H9 (cell line): ENCODE results near the gene UPF1. TPM values are rescaled to one million over a fixed set of nuclear protein-coding genes. Genes with fewer than 3 reads are reported as not detected.

ENCODE experiments used
- DNase-seq: peaks from one replicate; pipeline ENCODE4 v3.0.0-alpha.2; 2017
- H2AFZ ChIP-seq: one replicate; pipeline ENCODE4 v1.6.1; 2013; ENCODE audit warnings: mild to moderate bottlenecking, low read length, control low read depth, moderate library complexity
- H2AK5ac ChIP-seq: 2 replicates; pipeline ENCODE4 v1.6.1; 2013; ENCODE audit warnings: low read length, control low read depth, mixed read lengths; ENCODE audit not compliant: insufficient read length
- H2BK120ac ChIP-seq: one replicate; pipeline ENCODE4 v1.6.1; 2013; ENCODE audit warnings: low read depth, mild to moderate bottlenecking, low read length, control low read depth, inconsistent platforms; ENCODE audit not compliant: poor library complexity, severe bottlenecking
- H2BK12ac ChIP-seq: 2 replicates; pipeline ENCODE4 v1.6.1; 2013; ENCODE audit warnings: low read length, control low read depth, mixed read lengths, low read depth; ENCODE audit not compliant: insufficient read length
- H2BK15ac ChIP-seq: 2 replicates; pipeline ENCODE4 v1.6.1; 2013; ENCODE audit warnings: low read depth, low read length, control low read depth
- H2BK20ac ChIP-seq: one replicate; pipeline ENCODE4 v1.6.1; 2013; ENCODE audit warnings: low read depth, mild to moderate bottlenecking, low read length, control low read depth, inconsistent platforms; ENCODE audit not compliant: poor library complexity, severe bottlenecking
- H2BK5ac ChIP-seq: 2 replicates; pipeline ENCODE4 v1.6.1; 2013; ENCODE audit warnings: low read length, control low read depth, mixed read lengths; ENCODE audit not compliant: insufficient read length
- H3K14ac ChIP-seq: 2 replicates; pipeline ENCODE4 v1.6.1; 2013; ENCODE audit warnings: low read length, control low read depth; ENCODE audit not compliant: insufficient read depth
- H3K18ac ChIP-seq: 2 replicates; pipeline ENCODE4 v1.6.1; 2013; ENCODE audit warnings: low read depth, mild to moderate bottlenecking, mixed read lengths, low read length, control low read depth; ENCODE audit not compliant: insufficient read length
- H3K23ac ChIP-seq: 2 replicates; pipeline ENCODE4 v1.6.1; 2013; ENCODE audit warnings: low read length, control low read depth, mixed read lengths, low read depth; ENCODE audit not compliant: insufficient read length
- H3K23me2 ChIP-seq: 2 replicates; pipeline ENCODE4 v1.6.1; 2013; ENCODE audit warnings: low read depth, mild to moderate bottlenecking, mixed read lengths, low read length, control low read depth; ENCODE audit not compliant: insufficient read length, poor library complexity, severe bottlenecking
- H3K27ac ChIP-seq: 2 replicates; pipeline ENCODE4 v1.5.1; 2013; ENCODE audit warnings: low read length, control low read depth, mixed read lengths, low read depth; ENCODE audit not compliant: insufficient read length
- H3K27me3 ChIP-seq: 2 replicates; pipeline ENCODE4 v1.6.1; 2013; ENCODE audit warnings: low read length, control low read depth, inconsistent platforms; ENCODE audit not compliant: insufficient read depth
- H3K4ac ChIP-seq: 2 replicates; pipeline ENCODE4 v1.6.1; 2013; ENCODE audit warnings: low read depth, mild to moderate bottlenecking, control low read depth, inconsistent platforms, low read length, moderate library complexity
- H3K4me1 ChIP-seq: 2 replicates; pipeline ENCODE4 v1.6.1; 2013; ENCODE audit warnings: low read length, control low read depth, inconsistent platforms; ENCODE audit not compliant: insufficient read depth
- H3K4me2 ChIP-seq: 2 replicates; pipeline ENCODE4 v1.6.1; 2013; ENCODE audit warnings: low read length, control low read depth, mixed read lengths; ENCODE audit not compliant: insufficient read length, insufficient read depth
- H3K56ac ChIP-seq: 2 replicates; pipeline ENCODE4 v1.6.1; 2013; ENCODE audit warnings: low read depth, mild to moderate bottlenecking, mixed read lengths, low read length, control low read depth; ENCODE audit not compliant: insufficient read length
- H3K79me1 ChIP-seq: 2 replicates; pipeline ENCODE4 v1.6.1; 2013; ENCODE audit warnings: low read depth, mild to moderate bottlenecking, moderate library complexity, low read length, control low read depth, inconsistent platforms; ENCODE audit not compliant: insufficient read depth, poor library complexity, severe bottlenecking
- H3K79me2 ChIP-seq: 2 replicates; pipeline ENCODE4 v1.6.1; 2013; ENCODE audit warnings: low read length, control low read depth, inconsistent platforms; ENCODE audit not compliant: insufficient read depth
- H3K9ac ChIP-seq: 2 replicates; pipeline ENCODE4 v1.6.1; 2013; ENCODE audit warnings: low read length, control low read depth, mixed read lengths; ENCODE audit not compliant: insufficient read length; ENCODE audit errors: extremely low read depth
- H3K9me3 ChIP-seq: one replicate; pipeline ENCODE4 v1.6.1; 2013; ENCODE audit warnings: low read depth, low read length, inconsistent platforms; ENCODE audit not compliant: control insufficient read depth
- H3T11ph ChIP-seq: one replicate; pipeline ENCODE4 v1.6.1; 2013; ENCODE audit warnings: mild to moderate bottlenecking, low read length, control low read depth, inconsistent platforms
- H4K20me1 ChIP-seq: one replicate; pipeline ENCODE4 v1.6.1; 2013; ENCODE audit not compliant: control insufficient read depth, insufficient read length, insufficient read depth
- H4K5ac ChIP-seq: 2 replicates; pipeline ENCODE4 v1.6.1; 2013; ENCODE audit warnings: low read depth, mild to moderate bottlenecking, mixed read lengths, low read length, control low read depth; ENCODE audit not compliant: insufficient read length
- H4K8ac ChIP-seq: replicated peaks from 2 replicates; pipeline ENCODE4 v1.6.1; 2013; ENCODE audit warnings: low read length, control low read depth, mixed read lengths, low read depth; ENCODE audit not compliant: insufficient read length
- H4K91ac ChIP-seq: 2 replicates; pipeline ENCODE4 v1.6.1; 2013; ENCODE audit warnings: low read depth, mild to moderate bottlenecking, moderate library complexity, mixed read lengths, low read length, control low read depth; ENCODE audit not compliant: insufficient read length
- H3K27ac Mint-ChIP-seq, 3 experiments: 2 replicates in 2 of 3; 3 replicates in 1 of 3; pipeline ENCODE4 v1.8.0; 2020 to 2021; ENCODE audit warnings: mixed read lengths in 3 of 3, mild to moderate bottlenecking in 1 of 3, moderate library complexity in 1 of 3
- H3K27me3 Mint-ChIP-seq: 2 replicates; pipeline ENCODE4 v1.8.0; 2021; ENCODE audit warnings: low read depth, mild to moderate bottlenecking, moderate library complexity, mixed read lengths
- H3K36me3 Mint-ChIP-seq, 3 experiments: 2 replicates in 2 of 3; 3 replicates in 1 of 3; pipeline ENCODE4 v1.8.0; 2020 to 2021; ENCODE audit warnings: low read depth in 3 of 3, mixed read lengths in 3 of 3; ENCODE audit not compliant: insufficient read depth in 1 of 3
- H3K4me1 Mint-ChIP-seq, 2 experiments: 2 replicates each; pipeline ENCODE4 v1.8.0; 2020; ENCODE audit warnings: mixed read lengths in 2 of 2
- H3K4me3 Mint-ChIP-seq, 2 experiments: 2 replicates in 1 of 2; 3 replicates in 1 of 2; pipeline ENCODE4 v1.8.0; 2020 to 2021; ENCODE audit warnings: mild to moderate bottlenecking in 2 of 2, mixed read lengths in 2 of 2, moderate library complexity in 1 of 2
- H3K9me3 Mint-ChIP-seq, 2 experiments: 2 replicates in 1 of 2; 3 replicates in 1 of 2; pipeline ENCODE4 v1.8.0; 2020; ENCODE audit warnings: mild to moderate bottlenecking in 2 of 2, mixed read lengths in 2 of 2, moderate library complexity in 1 of 2
- CTCF ChIP-seq: fragments of 200-600 bp; sonication (generic); conservative IDR thresholded peaks from 3 replicates; pipeline ENCODE4 v1.8.0; 2021; ENCODE audit warnings: antibody characterized with exemption, mild to moderate bottlenecking
- WGBS: extraction: QIAGEN DNeasy Blood & Tissue Kit; methylation state at CpG from one replicate; pipeline ENCODE4 v1.1.7; 2013; ENCODE audit warnings: missing lambda C conversion rate, low lambda C conversion rate, mixed read lengths; ENCODE audit not compliant: insufficient read length; ENCODE audit errors: extremely low coverage; 5-methylcytosine and 5-hydroxymethylcytosine counted together
- total RNA-seq: library from RNA; stranded (reverse); gene quantifications from 2 replicates; pipeline ENCODE4 v1.2.1, GENCODE V29; 2021

Gene UPF1
- total RNA-seq, 1 experiment from 2014 or later = 85.4 TPM

- H3K56ac ChIP-seq = no peak overlapping the region
- no peak overlapping the region for H4K8ac ChIP-seq
- Mint-ChIP-seq H3K4me3 (no peak overlapping the region), H3K4me1 (no peaks in the 10 kb centered on the region), H3K27ac (no peak overlapping the region), H3K9me3 (no peaks in the 10 kb centered on the region), H3K27me3 (no peaks in the 10 kb centered on the region), H3K36me3 (peaks cover 49 to 92% (median 86%) of the 10 kb centered on the region in 3 experiments)
- H2BK120ac ChIP-seq = no peak overlapping the region
- H3K18ac ChIP-seq = no peak overlapping the region
- no peak overlapping the region for H3K4ac ChIP-seq
- no peak overlapping the region for H4K91ac ChIP-seq
- no peak overlapping the region for H2BK20ac ChIP-seq
- TF ChIP-seq CTCF = no peak
- no peak overlapping the region for H3K27ac ChIP-seq
- no peak overlapping the region for H3K9ac ChIP-seq
- no peak overlapping the region for H2AFZ ChIP-seq
- no peak overlapping the region for H3K23ac ChIP-seq
- no peak overlapping the region for H3T11ph ChIP-seq
- no peak overlapping the region for H3K14ac ChIP-seq
- H2BK15ac ChIP-seq = no peak overlapping the region
- DNase-seq = no peak
- no CpG with 5 or more reads among the region's 33 CpGs for WGBS
- no peak overlapping the region for H4K5ac ChIP-seq
- no peak overlapping the region for H3K4me2 ChIP-seq
- H4K20me1 ChIP-seq = no peaks in the 10 kb centered on the region
- no peak overlapping the region for H2BK12ac ChIP-seq
- no peaks in the 10 kb centered on the region for H3K79me2 ChIP-seq
- H3K9me3 ChIP-seq = no peaks in the 10 kb centered on the region
- no peak overlapping the region for H2AK5ac ChIP-seq
- H3K27me3 ChIP-seq = no peaks in the 10 kb centered on the region
- no peaks in the 10 kb centered on the region for H3K23me2 ChIP-seq
- no peak overlapping the region for H2BK5ac ChIP-seq
- no peaks in the 10 kb centered on the region for H3K79me1 ChIP-seq
- no peaks in the 10 kb centered on the region for H3K4me1 ChIP-seq
Observed at GRCh38 chr19:18854982-18855381, 23.2 kb downstream of the UPF1 start.
